Neural progenitor cell (in vitro differentiated cells): Measurements from ENCODE around the gene TSSK3. TPM values are rescaled to one million over a fixed set of nuclear protein-coding genes. Genes with fewer than 3 reads are reported as not detected.

Source experiments
- DNase-seq: peaks from one replicate; pipeline ENCODE4 v3.0.0-alpha.2; 2016; ENCODE audit warnings: low spot score
- H2AFZ ChIP-seq: fragments of 200-600 bp; sonication (generic); replicated peaks from 2 replicates; pipeline ENCODE4 v1.6.1; 2016; ENCODE audit warnings: antibody characterized with exemption
- H3F3A ChIP-seq: fragments of 200-600 bp; sonication (generic); 2 replicates; pipeline ENCODE4 v1.6.1; 2016; ENCODE audit warnings: antibody characterized with exemption, low read depth
- H3K27ac ChIP-seq: fragments of 200-600 bp; sonication (generic); 2 replicates; pipeline ENCODE4 v1.5.1; 2016; ENCODE audit warnings: mild to moderate bottlenecking
- H3K27me3 ChIP-seq: fragments of 200-600 bp; sonication (generic); 2 replicates; pipeline ENCODE4 v1.6.1; 2016; ENCODE audit warnings: mild to moderate bottlenecking, moderate library complexity
- H3K36me3 ChIP-seq: fragments of 200-600 bp; sonication (generic); 2 replicates; pipeline ENCODE4 v1.5.1; 2016
- H3K4me1 ChIP-seq: fragments of 200-600 bp; sonication (generic); 2 replicates; pipeline ENCODE4 v1.6.1; 2016; ENCODE audit warnings: mixed run types
- H3K4me2 ChIP-seq: fragments of 200-600 bp; sonication (generic); 2 replicates; pipeline ENCODE4 v1.6.1; 2016
- H3K4me3 ChIP-seq: fragments of 200-600 bp; sonication (generic); 2 replicates; pipeline ENCODE4 v1.5.1; 2016
- H3K79me2 ChIP-seq: fragments of 200-600 bp; sonication (generic); 2 replicates; pipeline ENCODE4 v1.6.1; 2016; ENCODE audit warnings: low read depth
- H3K9ac ChIP-seq: fragments of 200-600 bp; sonication (generic); 2 replicates; pipeline ENCODE4 v1.6.1; 2016
- H3K9me3 ChIP-seq: fragments of 200-600 bp; sonication (generic); 2 replicates; pipeline ENCODE4 v1.5.1; 2016; ENCODE audit warnings: low read depth
- H4K20me1 ChIP-seq: fragments of 200-600 bp; sonication (generic); 2 replicates; pipeline ENCODE4 v1.6.1; 2016; ENCODE audit warnings: low read depth
- H3K27ac Mint-ChIP-seq: 3 replicates; pipeline ENCODE4 v1.8.0; 2021; ENCODE audit warnings: mixed read lengths
- H3K27me3 Mint-ChIP-seq: 2 replicates; pipeline ENCODE4 v1.8.0; 2022; ENCODE audit warnings: low read depth, mild to moderate bottlenecking, inconsistent platforms, moderate library complexity, mixed read lengths; ENCODE audit not compliant: insufficient read depth
- H3K36me3 Mint-ChIP-seq: 3 replicates; pipeline ENCODE4 v1.8.0; 2021; ENCODE audit warnings: mixed read lengths
- H3K4me1 Mint-ChIP-seq: 3 replicates; pipeline ENCODE4 v1.8.0; 2021; ENCODE audit warnings: mixed read lengths
- H3K4me3 Mint-ChIP-seq: 3 replicates; pipeline ENCODE4 v1.8.0; 2021; ENCODE audit warnings: mild to moderate bottlenecking, moderate library complexity, mixed read lengths
- H3K9me3 Mint-ChIP-seq: 3 replicates; pipeline ENCODE4 v1.8.0; 2020; ENCODE audit warnings: mixed read lengths
- CTCF ChIP-seq: fragments of 200-600 bp; sonication (generic); IDR thresholded peaks from 2 replicates; pipeline ENCODE4 v1.5.1; 2017; ENCODE audit warnings: antibody characterized with exemption, mild to moderate bottlenecking
- EZH2 ChIP-seq: fragments of 200-600 bp; sonication (generic); IDR thresholded peaks from 2 replicates; pipeline ENCODE4 v1.6.1; 2017; ENCODE audit warnings: antibody characterized with exemption, mild to moderate bottlenecking, moderate library complexity
- EZH2phosphoT487 ChIP-seq: fragments of 200-600 bp; sonication (generic); IDR thresholded peaks from 2 replicates; pipeline ENCODE4 v1.6.1; 2017; ENCODE audit warnings: antibody characterized with exemption
- total RNA-seq: library from RNA; depleted of rRNA; stranded (reverse); fragments of >200 nt; gene quantifications from 2 replicates; pipeline ENCODE4 v1.2.3, GENCODE V29; 2015; ENCODE audit warnings: low replicate concordance

TSSK3 gene
- total RNA-seq, 1 donor from 2014 or later: not detected

DNA sequence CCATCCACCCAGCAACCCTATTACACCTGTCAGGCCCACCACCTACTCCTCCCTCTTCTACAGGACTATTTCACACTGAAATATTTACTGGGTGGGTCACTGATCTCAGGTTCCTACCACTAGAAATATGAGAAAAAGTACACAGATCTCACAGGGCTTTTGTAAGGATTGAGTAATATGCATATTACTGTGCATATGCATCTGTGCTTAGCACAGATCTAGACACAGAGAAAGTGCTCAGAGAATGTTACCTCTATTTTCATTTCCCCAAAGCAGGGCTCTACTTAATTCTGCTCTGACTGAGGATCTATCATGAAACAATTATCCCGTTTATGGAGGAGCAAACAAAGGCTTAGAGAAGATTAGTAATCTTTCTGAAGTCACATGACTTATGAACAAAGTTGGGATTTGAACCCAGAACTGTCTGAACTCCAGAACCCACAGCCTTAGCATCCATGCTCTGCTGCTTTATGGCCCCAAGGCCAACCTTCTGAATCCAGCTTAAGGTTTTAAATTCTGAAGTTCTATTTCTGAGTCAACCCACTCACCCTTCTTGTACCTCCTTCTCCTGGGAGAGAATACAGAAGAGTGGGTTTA, 11.8 kb downstream of the TSSK3 start:
- Mint-ChIP-seq H3K4me1 (no peaks in the 10 kb centered on the region), H3K27ac (no peak overlapping the region), H3K9me3 (no peaks in the 10 kb centered on the region), H3K27me3 (peaks cover 15% of the 10 kb centered on the region), H3K36me3 (peaks cover 21% of the 10 kb centered on the region), H3K4me3 (no peak overlapping the region)
- TF ChIP-seq EZH2phosphoT487 (no peak), EZH2 (no peak), CTCF (no peak)
- no peak overlapping the region for H3K9ac ChIP-seq
- H3K27me3 ChIP-seq: no peaks in the 10 kb centered on the region
- H4K20me1 ChIP-seq: no peaks in the 10 kb centered on the region
- no peaks in the 10 kb centered on the region for H3F3A ChIP-seq
- no peak overlapping the region for H2AFZ ChIP-seq
- no peaks in the 10 kb centered on the region for H3K79me2 ChIP-seq
- H3K4me1 ChIP-seq: no peaks in the 10 kb centered on the region
- no peaks in the 10 kb centered on the region for H3K36me3 ChIP-seq
- H3K4me2 ChIP-seq: no peak overlapping the region
- H3K27ac ChIP-seq: no peak overlapping the region
- H3K9me3 ChIP-seq: no peaks in the 10 kb centered on the region
- no peak for DNase-seq
- H3K4me3 ChIP-seq: no peak overlapping the region

DNA sequence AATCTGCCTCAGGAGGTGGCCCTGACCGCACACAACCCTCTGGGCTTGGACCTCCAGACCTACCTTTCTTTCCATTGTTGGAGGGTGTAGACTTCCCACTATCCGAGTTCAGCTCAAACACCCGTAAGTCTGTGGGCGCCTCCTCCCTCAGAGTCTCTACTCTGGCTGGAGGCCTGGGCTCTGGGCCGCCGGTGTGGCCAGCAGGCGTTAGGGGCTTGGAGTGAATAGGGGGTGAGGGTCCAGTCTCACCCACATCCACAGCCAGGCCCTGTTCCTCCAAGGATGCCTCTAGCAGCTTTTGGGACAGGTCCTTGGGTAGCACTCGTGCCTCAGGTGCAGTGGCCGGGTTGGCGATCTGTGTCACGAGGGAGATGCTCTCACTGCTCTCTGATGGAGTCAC, 13.9 kb downstream of the TSSK3 start:
- H3K4me1 Mint-ChIP-seq: peaks cover 14% of the 10 kb centered on the region
- H3K4me2 ChIP-seq: no peak overlapping the region
- H3K4me1 ChIP-seq: no peaks in the 10 kb centered on the region
- no peak overlapping the region for H3K27ac ChIP-seq
- H3K79me2 ChIP-seq: no peaks in the 10 kb centered on the region
- no peaks in the 10 kb centered on the region for H3K27me3 ChIP-seq
- peaks cover 9% of the 10 kb centered on the region for H3K27me3 Mint-ChIP-seq
- peaks cover under 1% of the 10 kb centered on the region for H3K36me3 ChIP-seq
- no peak overlapping the region for H3K27ac Mint-ChIP-seq
- no peak for DNase-seq
- H2AFZ ChIP-seq: no peak overlapping the region
- H3K36me3 Mint-ChIP-seq: peaks cover 28% of the 10 kb centered on the region
- H3K4me3 ChIP-seq: no peak overlapping the region
- no peaks in the 10 kb centered on the region for H3F3A ChIP-seq
- TF ChIP-seq EZH2: no peak
- no peak for TF ChIP-seq CTCF
- TF ChIP-seq EZH2phosphoT487: no peak
- H3K9me3 ChIP-seq: no peaks in the 10 kb centered on the region
- H3K9me3 Mint-ChIP-seq: no peaks in the 10 kb centered on the region
- H3K4me3 Mint-ChIP-seq: no peak overlapping the region
- no peaks in the 10 kb centered on the region for H4K20me1 ChIP-seq
- no peak overlapping the region for H3K9ac ChIP-seq

DNA sequence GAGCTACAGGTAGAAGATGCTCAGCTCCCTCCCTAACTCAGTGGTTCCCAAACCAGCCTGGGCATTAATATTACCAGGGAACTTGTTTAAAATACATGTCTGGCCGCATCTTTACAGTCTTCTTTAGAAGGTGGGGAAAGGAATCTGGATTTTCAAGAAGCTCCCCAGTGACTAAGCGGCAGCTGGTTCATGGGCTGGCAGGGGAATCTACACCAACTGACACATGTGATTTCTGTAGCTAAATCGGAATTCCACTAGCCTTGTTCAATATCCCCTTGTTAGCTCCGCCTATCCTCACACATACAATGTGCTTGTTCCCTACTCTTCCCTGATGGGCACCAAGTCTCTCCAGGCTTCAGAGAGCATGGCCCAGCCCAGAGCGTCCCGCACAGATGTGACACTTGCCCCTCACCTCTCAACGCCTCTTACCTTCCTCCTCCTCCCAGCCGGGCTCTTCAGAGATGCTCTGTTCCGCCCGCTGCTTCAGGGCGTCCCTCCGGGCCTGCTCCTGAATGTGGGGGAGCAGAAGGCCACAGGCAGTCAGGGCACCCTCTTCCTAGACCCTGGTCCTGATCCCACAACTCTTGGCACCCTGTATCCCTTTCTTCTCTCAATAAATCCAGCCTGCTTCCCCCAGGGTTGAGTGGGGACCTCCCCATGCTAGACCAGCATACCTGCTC, 15.3 kb downstream of the TSSK3 start:
- Histone ChIP-seq H4K20me1 (no peaks in the 10 kb centered on the region), H3K4me3 (no peak overlapping the region), H3K27ac (no peak overlapping the region), H3F3A (no peaks in the 10 kb centered on the region), H3K9me3 (no peaks in the 10 kb centered on the region), H3K36me3 (peaks cover 5% of the 10 kb centered on the region), H3K4me2 (no peak overlapping the region), H3K79me2 (no peaks in the 10 kb centered on the region), H3K27me3 (no peaks in the 10 kb centered on the region), H3K4me1 (no peaks in the 10 kb centered on the region), H2AFZ (no peak overlapping the region), H3K9ac (no peak overlapping the region)
- no peak overlapping the region for H3K4me3 Mint-ChIP-seq
- TF ChIP-seq EZH2phosphoT487: no peak
- peaks cover 14% of the 10 kb centered on the region for H3K4me1 Mint-ChIP-seq
- peaks cover 6% of the 10 kb centered on the region for H3K27me3 Mint-ChIP-seq
- no peak for DNase-seq
- H3K36me3 Mint-ChIP-seq: peaks cover 30% of the 10 kb centered on the region
- H3K9me3 Mint-ChIP-seq: no peaks in the 10 kb centered on the region
- H3K27ac Mint-ChIP-seq: no peak overlapping the region

GRCh38 chr1:32380057-32380456, 17.7 kb downstream of the TSSK3 start:
- no peak overlapping the region for H3K4me3 ChIP-seq
- H4K20me1 ChIP-seq: no peaks in the 10 kb centered on the region
- no peaks in the 10 kb centered on the region for H3K9me3 ChIP-seq
- Mint-ChIP-seq H3K9me3 (no peaks in the 10 kb centered on the region), H3K27me3 (no peaks in the 10 kb centered on the region), H3K4me1 (peaks cover 14% of the 10 kb centered on the region), H3K27ac (peak overlapping the region; percentile 55), H3K36me3 (peaks cover 27% of the 10 kb centered on the region), H3K4me3 (no peak overlapping the region)
- no peak overlapping the region for H3K4me2 ChIP-seq
- H3K9ac ChIP-seq: no peak overlapping the region
- H3K27me3 ChIP-seq: no peaks in the 10 kb centered on the region
- TF ChIP-seq CTCF (no peak), EZH2phosphoT487 (no peak), EZH2 (no peak)
- H3F3A ChIP-seq: no peaks in the 10 kb centered on the region
- no peaks in the 10 kb centered on the region for H3K79me2 ChIP-seq
- no peak overlapping the region for H2AFZ ChIP-seq
- no peak overlapping the region for H3K27ac ChIP-seq
- H3K4me1 ChIP-seq: no peaks in the 10 kb centered on the region
- no peak for DNase-seq
- H3K36me3 ChIP-seq: peaks cover 5% of the 10 kb centered on the region
